DOHH2 (cell line): ENCODE results near the gene CACNA1B.

Experiments
- CTCF ChIP-seq: fragments of 200-600 bp; sonication (generic); IDR thresholded peaks from one replicate; pipeline ENCODE4 v1.5.1; 2014; ENCODE audit warnings: antibody characterized with exemption, mild to moderate bottlenecking, low read depth, low read length; ENCODE audit not compliant: poor library complexity, severe bottlenecking
- EZH2phosphoT487 ChIP-seq: fragments of 200-600 bp; sonication (generic); IDR thresholded peaks from 2 replicates; pipeline ENCODE4 v1.6.1; 2017; ENCODE audit warnings: borderline replicate concordance, mild to moderate bottlenecking, antibody characterized with exemption, low read length, moderate library complexity, mixed read lengths

GRCh38 chr9:137913132-137913531 lies 35.5 kb downstream of the CACNA1B start:
- no peak for TF ChIP-seq CTCF
- no peak for TF ChIP-seq EZH2phosphoT487
